Kidney epithelial cell (primary cell): ENCODE data around the gene NCKAP5. TPM values are rescaled to one million over a fixed set of nuclear protein-coding genes. Genes with fewer than 3 reads are reported as not detected.

ENCODE experiments used
- DNase-seq: peaks from one replicate; pipeline ENCODE4 v3.0.0-alpha.2; 2010; ENCODE audit warnings: low read depth
- H3K27me3 ChIP-seq: 2 replicates; pipeline ENCODE4 v1.6.0; 2011; ENCODE audit warnings: low read length; ENCODE audit not compliant: control insufficient read depth, insufficient read depth
- H3K36me3 ChIP-seq: 2 replicates; pipeline ENCODE4 v1.5.1; 2011; ENCODE audit warnings: low read length; ENCODE audit not compliant: control insufficient read depth, insufficient read depth
- H3K4me3 ChIP-seq: 2 replicates; pipeline ENCODE4 v1.5.1; 2011; ENCODE audit warnings: low read depth, mild to moderate bottlenecking, control low read depth, low read length
- CTCF ChIP-seq: IDR thresholded peaks from 2 replicates; pipeline ENCODE4 v1.5.1; 2011; ENCODE audit warnings: mild to moderate bottlenecking, moderate library complexity, low read length, control low read depth, inconsistent platforms; ENCODE audit not compliant: insufficient read depth, poor library complexity, severe bottlenecking
- total RNA-seq: library from RNA; depleted of rRNA; stranded (reverse); fragments of >200 nt; gene quantifications from 2 replicates; pipeline ENCODE4 v1.2.3, GENCODE V29; 2015

NCKAP5 gene
- total RNA-seq, 1 donor from 2014 or later: 0.33 TPM

DNA sequence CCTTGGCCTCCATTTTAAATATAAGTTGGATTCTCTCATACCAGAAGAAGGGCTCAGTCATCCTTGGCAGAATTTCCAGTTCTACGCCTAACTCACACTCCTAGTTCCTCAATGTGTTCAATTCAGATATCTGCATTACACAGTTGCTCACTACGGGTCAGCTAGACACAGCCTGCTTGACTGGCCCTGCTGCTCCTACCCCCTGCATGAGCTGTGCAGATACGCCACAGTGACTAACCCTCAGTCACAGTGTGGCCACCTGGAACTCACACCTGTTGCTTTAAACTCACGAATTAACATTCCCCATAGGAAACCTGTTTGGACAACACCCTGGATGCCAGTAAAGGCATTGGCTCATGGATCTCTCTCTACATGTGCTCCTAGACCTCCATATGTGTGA is 429.6 kb downstream of the NCKAP5 start:
- Histone ChIP-seq H3K36me3 (no peaks in the 10 kb centered on the region), H3K4me3 (no peak overlapping the region), H3K27me3 (no peaks in the 10 kb centered on the region)
- no peak for DNase-seq
- no peak for TF ChIP-seq CTCF

DNA sequence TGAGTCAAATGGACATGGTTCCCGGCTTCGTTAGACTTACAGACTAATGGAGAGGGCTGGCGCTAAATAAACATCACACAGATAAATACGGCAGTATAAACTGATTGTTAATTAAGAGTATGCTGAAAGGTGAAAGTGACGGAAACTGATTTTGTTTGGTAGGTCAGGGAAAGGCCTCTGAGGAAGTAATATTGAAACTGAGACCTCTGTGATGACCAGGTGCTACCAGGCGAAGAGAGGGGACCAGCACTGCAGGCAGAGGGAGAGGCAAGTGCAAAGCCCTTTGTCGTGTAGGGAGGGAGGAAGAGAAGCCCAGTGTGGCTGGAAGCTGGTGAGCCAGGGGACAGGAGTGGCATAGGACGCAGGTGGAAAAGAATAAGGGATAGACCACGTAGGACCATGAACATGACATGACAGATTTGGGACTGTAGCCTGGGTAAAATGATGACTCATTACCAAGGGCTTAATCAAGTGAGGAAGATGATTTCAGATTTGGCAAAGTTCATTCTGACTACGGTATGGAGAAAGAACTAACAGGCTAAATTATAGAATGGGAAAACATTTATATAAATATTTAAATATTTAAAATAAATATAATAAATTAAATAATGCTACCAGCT is 433.1 kb downstream of the NCKAP5 start:
- Histone ChIP-seq H3K4me3 (no peak overlapping the region), H3K27me3 (no peaks in the 10 kb centered on the region), H3K36me3 (no peaks in the 10 kb centered on the region)
- TF ChIP-seq CTCF: no peak
- no peak for DNase-seq

- Histone ChIP-seq H3K36me3 (no peaks in the 10 kb centered on the region), H3K27me3 (no peaks in the 10 kb centered on the region), H3K4me3 (no peak overlapping the region)
- no peak for TF ChIP-seq CTCF
- no peak for DNase-seq
Measured at GRCh38 chr2:133130548-133131246, 437.6 kb downstream of the NCKAP5 start.

GRCh38 chr2:133124446-133124845 is 443.8 kb downstream of the NCKAP5 start:
- TF ChIP-seq CTCF: no peak
- Histone ChIP-seq H3K27me3 (no peaks in the 10 kb centered on the region), H3K36me3 (no peaks in the 10 kb centered on the region), H3K4me3 (no peak overlapping the region)
- no peak for DNase-seq

GRCh38 chr2:133123904-133124303 is 444.4 kb downstream of the NCKAP5 start:
- Histone ChIP-seq H3K27me3 (no peaks in the 10 kb centered on the region), H3K36me3 (no peaks in the 10 kb centered on the region), H3K4me3 (no peak overlapping the region)
- no peak for TF ChIP-seq CTCF
- no peak for DNase-seq

GRCh38 chr2:133123393-133123792 is 444.9 kb downstream of the NCKAP5 start:
- Histone ChIP-seq H3K27me3 (no peaks in the 10 kb centered on the region), H3K4me3 (no peak overlapping the region), H3K36me3 (no peaks in the 10 kb centered on the region)
- TF ChIP-seq CTCF: no peak
- DNase-seq: no peak
